ENCODE results near the gene ACTG2. TPM values are rescaled to one million over a fixed set of nuclear protein-coding genes. Genes with fewer than 3 reads are reported as not detected.

ACTG2 gene
- total RNA-seq, 8 experiments from 2014 or later, result 0.60 to 228 (median 3.5) TPM

DNA sequence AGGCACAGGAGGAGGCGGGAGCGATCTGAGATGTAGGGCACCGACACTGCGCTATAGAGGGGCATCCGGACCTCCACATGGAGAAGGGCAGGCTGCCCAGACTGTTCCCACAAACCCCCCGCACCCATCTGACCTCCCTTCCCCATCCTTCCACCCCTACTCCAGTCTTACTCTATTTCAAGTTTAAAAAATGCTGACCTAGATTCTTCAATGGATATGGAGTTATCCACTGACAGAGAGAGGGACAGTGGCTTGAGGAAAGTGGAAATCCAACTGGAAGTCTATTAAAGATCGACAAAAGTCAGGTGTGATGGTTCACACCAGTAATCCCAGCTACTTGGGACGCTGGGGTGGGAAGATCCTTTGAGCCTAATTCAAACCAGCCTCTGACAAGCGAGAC, 28.8 kb downstream of the ACTG2 start:
- Histone ChIP-seq H3K4me1 (replicated peaks in 1 of 2) (no peaks in the 10 kb centered on the region), H3K27ac (no peak overlapping the region), H3K4me3 (no peak overlapping the region)
- WGBS, 10 experiments, result 57 to 100% (median 65%) methylated on average over 1 to 5 of the region's 9 CpGs; no CpG with 5 or more reads in 6 of the 10 experiments
- peak in 1 of 8 experiments; percentile 9 for ATAC-seq (replicated peaks in 6 of 8)
- in situ Hi-C loops (cut with MboI; ENCODE audit: low pct_unique_long_range_greater_than_20kb in 2 of 9, low sequenced_read_pairs in 9 of 9, unreplicated experiment in 9 of 9), result no loop called here

DNA sequence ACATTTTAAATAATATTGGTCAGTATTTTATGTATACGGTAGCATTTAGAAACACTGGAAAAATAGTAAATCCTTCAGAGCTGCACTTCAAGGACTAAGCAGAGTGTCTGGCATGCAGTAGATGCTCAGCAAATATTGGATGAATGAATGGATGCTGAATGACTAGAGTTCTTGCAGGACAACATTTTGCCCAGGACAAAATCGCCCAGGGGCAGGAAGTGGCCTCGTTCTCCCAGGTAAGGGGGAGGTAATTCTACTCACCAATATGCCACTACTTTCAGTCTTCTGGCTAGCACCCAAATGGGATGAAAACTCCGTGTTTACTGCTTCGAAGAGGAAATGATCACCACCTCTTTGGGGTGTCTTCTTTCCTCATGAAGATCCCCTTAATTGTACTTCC, 29.9 kb downstream of the ACTG2 start:
- no peak overlapping the region for H3K4me3 ChIP-seq
- peaks cover 3% of the 10 kb centered on the region in 2 donors for H3K4me1 ChIP-seq (replicated peaks in 1 of 2)
- in situ Hi-C loops (cut with MboI; ENCODE audit: low pct_unique_long_range_greater_than_20kb in 2 of 9, low sequenced_read_pairs in 9 of 9, unreplicated experiment in 9 of 9), result no loop called here
- no peak for ATAC-seq (replicated peaks in 6 of 8)
- 30 to 100% (median 41%) methylated on average over 1 to 5 of the region's 5 CpGs; no CpG with 5 or more reads in 1 of the 10 experiments for WGBS, 10 experiments
- H3K27ac ChIP-seq, result no peak overlapping the region

DNA sequence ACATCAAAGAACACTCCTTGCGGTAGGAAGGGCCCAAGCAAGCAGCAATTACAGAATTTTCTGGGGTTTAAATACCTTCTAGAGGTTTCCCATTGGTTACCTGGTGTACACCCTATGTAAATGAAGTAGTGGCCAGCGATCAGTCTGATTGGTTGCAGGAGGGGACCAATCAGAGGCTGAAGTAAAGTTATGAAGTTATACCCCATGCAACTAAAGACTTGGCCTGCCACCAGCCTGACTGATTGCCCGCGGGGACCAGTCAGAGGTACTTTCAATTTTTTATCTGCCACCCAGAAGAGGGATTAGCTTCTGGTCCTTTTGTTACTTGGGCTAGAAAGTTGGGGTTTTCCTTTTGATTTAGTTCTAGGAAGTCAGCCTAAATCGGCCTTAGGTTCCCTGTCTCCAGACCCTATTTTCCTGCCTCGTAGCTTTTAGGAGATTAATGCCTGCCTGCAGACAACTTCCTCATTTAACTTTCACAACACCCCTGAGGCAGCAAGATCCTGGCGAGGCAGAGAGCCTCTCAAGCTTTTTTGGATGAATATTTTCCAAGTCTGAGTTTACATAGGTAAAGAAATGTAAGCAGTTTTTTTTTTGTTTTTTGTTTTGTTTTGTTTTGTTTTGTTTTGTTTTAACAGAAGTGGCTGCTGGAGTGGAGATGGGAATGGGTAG, 32.4 kb downstream of the ACTG2 start:
- Histone ChIP-seq H3K4me1 (replicated peaks in 1 of 2) (peaks cover 18 to 25% of the 10 kb centered on the region in 2 donors), H3K27ac (no peak overlapping the region), H3K4me3 (no peak overlapping the region)
- 63 to 95% (median 84%) methylated on average over 2 to 7 of the region's 7 CpGs for WGBS, 10 experiments
- ATAC-seq (replicated peaks in 6 of 8), result no peak
- in situ Hi-C loops (cut with MboI; ENCODE audit: low pct_unique_long_range_greater_than_20kb in 2 of 9, low sequenced_read_pairs in 9 of 9, unreplicated experiment in 9 of 9), result no loop called here

DNA sequence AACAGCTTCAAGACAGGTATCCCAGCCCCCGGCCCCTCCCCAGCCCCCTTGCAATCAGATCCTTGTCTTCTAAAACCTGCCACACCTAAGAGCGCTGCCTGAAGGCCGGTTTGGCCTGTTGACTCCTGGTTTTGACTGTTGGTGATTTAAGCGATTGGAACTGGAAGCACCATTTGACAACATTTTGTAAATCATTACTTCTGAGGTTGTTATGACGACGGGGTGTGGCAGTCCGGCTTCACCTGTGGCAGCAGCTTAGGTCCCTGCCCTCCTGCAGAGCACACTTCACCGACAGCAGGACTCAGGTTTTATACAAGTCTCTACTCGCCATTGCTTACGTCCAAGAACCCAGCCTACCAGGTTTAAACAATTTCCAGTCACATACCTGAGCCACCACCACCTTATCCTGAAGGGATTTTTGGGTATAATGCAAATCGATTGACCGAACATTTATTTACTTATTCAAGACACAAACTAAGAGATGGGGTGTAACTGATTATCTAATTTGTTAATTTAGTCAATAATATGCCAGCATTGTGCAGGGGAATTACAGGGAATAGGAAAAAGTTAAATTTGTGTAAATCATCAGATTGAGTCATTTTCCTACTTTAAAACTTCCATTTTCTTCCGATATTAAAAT, 33.2 kb downstream of the ACTG2 start:
- Histone ChIP-seq H3K4me1 (replicated peaks in 1 of 2) (peaks cover 18 to 25% of the 10 kb centered on the region in 2 donors), H3K27ac (no peak overlapping the region), H3K4me3 (peak overlapping the region; percentile 63 to 100 (median 85))
- in situ Hi-C loops (cut with MboI; ENCODE audit: low pct_unique_long_range_greater_than_20kb in 2 of 9, low sequenced_read_pairs in 9 of 9, unreplicated experiment in 9 of 9), result no loop called here
- 21 to 84% (median 61%) methylated on average over 1 to 7 of the region's 13 CpGs for WGBS, 10 experiments
- no peak for ATAC-seq (replicated peaks in 6 of 8)

DNA sequence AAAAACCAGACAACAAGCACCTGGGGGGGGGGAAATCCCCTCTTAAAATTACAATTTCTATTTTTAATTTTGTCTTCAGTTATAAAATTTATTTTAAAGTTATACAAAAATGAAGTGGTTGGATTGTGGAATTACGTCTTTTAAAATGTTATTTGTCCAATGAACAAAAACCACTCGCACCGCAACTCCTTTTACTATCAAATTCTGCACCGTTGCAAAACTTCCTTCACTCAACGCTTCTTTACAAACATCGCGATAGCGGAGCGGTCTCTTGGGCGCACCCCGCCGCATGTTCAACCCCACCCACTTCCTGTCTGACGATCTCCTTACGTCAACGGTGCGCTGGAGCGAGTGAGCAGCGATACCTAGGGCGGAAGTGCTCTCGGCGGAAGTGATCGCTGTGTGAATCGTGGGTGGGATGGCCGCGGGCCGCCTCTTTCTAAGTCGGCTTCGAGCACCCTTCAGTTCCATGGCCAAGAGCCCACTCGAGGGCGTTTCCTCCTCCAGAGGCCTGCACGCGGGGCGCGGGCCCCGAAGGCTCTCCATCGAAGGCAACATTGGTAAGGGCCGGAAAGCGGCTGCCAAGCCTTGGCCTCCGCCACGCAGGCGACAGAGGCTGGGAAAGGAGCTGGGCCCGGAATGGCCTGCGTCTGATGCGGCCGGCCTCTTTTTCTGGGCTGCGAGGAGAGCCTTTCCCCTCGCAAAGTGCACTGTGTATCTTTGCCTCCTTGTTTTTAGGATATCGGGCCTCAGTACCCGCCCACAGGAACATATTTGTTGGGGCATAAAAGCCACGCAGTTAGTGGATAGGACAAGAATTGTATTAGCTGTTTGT, 33.9 kb downstream of the ACTG2 start, which contains the start of gene DGUOK:
Gene DGUOK (plus strand): TSS at position 388 of the 835 bp plus-strand sequence. CDS start 31 bp downstream, at position 419.
- WGBS, 10 experiments, result 0 to 1% (median 0%) methylated on average over 2 to 24 of the region's 50 CpGs
- in situ Hi-C loops (cut with MboI; ENCODE audit: low pct_unique_long_range_greater_than_20kb in 2 of 9, low sequenced_read_pairs in 9 of 9, unreplicated experiment in 9 of 9), result no loop called here

DNA sequence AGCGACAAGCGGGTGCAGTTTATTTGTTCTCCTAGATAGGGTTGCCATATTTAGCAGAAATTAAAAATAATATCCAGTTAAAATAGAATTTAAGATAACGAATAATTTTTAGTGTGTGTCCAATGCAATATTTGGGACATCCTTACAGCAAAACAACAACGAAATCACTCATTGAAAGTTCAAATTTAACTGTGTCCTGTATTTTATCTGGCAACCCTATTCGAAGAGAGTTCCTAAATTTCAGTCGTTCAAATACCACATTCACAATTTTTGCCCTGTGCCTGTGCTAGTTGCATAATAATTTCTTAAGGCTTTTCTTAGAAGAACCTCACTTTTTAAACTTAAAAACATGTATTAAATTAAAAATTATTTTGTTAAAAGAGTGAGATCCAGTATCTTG, 34.5 kb downstream of the ACTG2 start:
- in situ Hi-C loops (cut with MboI; ENCODE audit: low pct_unique_long_range_greater_than_20kb in 2 of 9, low sequenced_read_pairs in 9 of 9, unreplicated experiment in 9 of 9), result no loop called here
- WGBS, 10 experiments, result 0 to 26% (median 7%) methylated on average over 2 to 6 of the region's 6 CpGs
- Histone ChIP-seq H3K27ac (peak overlapping the region; percentile 88 to 97), H3K4me1 (replicated peaks in 1 of 2) (peaks cover 18 to 25% of the 10 kb centered on the region in 2 donors), H3K4me3 (peak overlapping the region; percentile 63 to 100 (median 85))
- ATAC-seq (replicated peaks in 6 of 8), result no peak

More for the DNA sequence above, 33.9 kb downstream of the ACTG2 start, which contains the start of gene DGUOK:
- peaks cover 18 to 25% of the 10 kb centered on the region in 2 donors for H3K4me1 ChIP-seq (replicated peaks in 1 of 2)
- peak within 1 kb of the TSS; percentile 63 to 100 (median 85) for H3K4me3 ChIP-seq
- ATAC-seq (replicated peaks in 6 of 8), result peak; percentile 98 to 100 (median 100)
- peak within 1 kb of the TSS; percentile 88 to 97 for H3K27ac ChIP-seq

DNA sequence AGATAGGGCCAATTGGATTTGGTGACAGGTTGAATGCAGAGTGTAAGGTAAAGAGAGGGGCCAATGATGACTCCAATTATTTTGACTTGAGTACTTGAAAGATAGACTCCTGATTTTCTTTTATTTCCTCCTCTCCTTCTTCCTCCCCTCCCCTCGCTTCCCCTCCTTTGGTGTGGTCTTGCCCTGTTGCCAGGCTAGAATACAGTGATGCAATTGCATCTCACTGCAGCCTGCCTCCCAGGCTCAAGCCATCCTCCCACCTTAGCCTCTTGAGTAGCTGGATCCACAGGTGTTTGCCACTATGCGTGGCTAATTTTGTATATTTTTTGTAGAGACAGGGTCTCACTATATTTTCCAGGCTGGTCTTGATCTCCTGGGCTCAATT, 36.1 kb downstream of the ACTG2 start:
- Histone ChIP-seq H3K27ac (no peak overlapping the region), H3K4me3 (no peak overlapping the region)

DNA sequence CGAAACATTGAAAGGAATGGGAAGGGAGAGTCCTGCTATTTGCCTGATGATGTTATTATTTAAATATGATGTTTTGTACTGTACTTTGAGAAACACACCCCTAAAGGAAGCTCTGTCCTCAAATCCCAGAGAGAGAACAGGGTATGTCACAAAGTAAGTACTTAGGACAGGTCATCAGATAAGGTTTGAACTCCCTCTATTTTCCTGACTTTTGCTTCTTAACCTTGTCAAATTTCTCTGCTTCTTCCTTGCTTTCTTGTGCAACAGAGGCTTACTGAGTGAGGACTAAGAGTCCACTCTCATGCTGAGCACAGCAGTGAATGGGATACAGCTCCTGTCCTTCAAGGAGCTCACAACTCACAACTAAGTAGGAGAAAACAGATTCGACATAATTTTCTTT, 37.6 kb downstream of the ACTG2 start:
- Histone ChIP-seq H3K27ac (no peak overlapping the region), H3K4me1 (replicated peaks in 1 of 2) (peaks cover 18 to 25% of the 10 kb centered on the region in 2 donors), H3K4me3 (no peak overlapping the region)
- WGBS, 10 experiments, result 20 to 100% (median 83%) methylated on average over 1 to 2 of the region's 2 CpGs; no CpG with 5 or more reads in 1 of the 10 experiments
- no peak for ATAC-seq (replicated peaks in 6 of 8)
- in situ Hi-C loops (cut with MboI; ENCODE audit: low pct_unique_long_range_greater_than_20kb in 2 of 9, low sequenced_read_pairs in 9 of 9, unreplicated experiment in 9 of 9), result no loop called here

More for the DNA sequence above, 36.1 kb downstream of the ACTG2 start:
- 60 to 100% (median 100%) methylated on average over 1 to 2 of the region's 2 CpGs; no CpG with 5 or more reads in 4 of the 10 experiments for WGBS, 10 experiments
- in situ Hi-C loops (cut with MboI; ENCODE audit: low pct_unique_long_range_greater_than_20kb in 2 of 9, low sequenced_read_pairs in 9 of 9, unreplicated experiment in 9 of 9), result no loop called here
- H3K4me1 ChIP-seq (replicated peaks in 1 of 2), result peaks cover 18 to 25% of the 10 kb centered on the region in 2 donors
- no peak for ATAC-seq (replicated peaks in 6 of 8)

DNA sequence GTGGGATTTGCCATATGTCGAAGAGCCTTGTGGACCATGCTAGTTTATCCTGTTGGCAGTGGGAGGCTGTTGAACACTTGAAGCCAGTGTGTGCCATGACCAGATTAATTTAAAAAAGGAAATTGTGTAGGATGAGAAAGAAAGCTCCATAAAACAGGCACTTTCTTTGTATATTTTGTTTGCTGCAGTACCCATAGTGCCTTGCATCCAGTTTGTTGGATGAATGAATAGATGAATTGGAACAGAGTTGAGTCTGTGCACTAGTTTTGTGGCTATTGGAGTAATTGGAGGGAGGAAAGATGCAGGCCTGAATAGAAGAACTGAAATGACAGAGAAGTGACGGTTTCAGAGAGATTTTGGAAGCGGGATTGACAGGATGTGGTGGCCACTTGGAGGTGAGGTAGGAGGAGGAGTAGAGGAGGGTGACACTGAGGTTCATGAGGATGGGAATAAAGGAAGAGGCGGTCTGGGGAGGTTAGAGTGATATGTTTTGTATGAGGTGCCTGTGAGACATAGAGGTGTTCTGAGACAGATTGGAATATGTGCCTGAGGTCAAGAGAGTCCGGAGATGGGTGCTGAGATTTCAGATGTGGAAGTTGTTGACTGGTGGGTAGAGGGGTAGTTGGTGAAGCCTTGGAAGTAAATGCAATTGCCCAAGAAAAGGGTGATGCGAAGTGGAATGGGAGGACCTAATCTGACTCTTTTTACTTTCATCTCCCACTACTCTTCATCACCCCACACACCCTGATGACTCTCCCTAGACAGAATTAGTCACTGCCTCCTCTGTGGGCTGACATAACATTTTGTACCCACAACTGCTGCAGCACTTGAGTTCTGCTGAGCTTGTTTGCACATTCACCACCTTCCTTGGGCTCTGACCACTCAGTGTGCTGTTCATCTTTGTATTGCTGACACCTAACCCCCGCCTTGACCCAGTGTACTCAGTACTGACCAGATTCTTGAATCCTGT, 39.0 kb downstream of the ACTG2 start:
- peak in 3 of 8 experiments; percentile 20 to 56 (median 36) for ATAC-seq (replicated peaks in 6 of 8)
- no peak overlapping the region for H3K4me3 ChIP-seq
- H3K4me1 ChIP-seq (replicated peaks in 1 of 2), result peaks cover 18 to 25% of the 10 kb centered on the region in 2 donors
- in situ Hi-C loops (cut with MboI; ENCODE audit: low pct_unique_long_range_greater_than_20kb in 2 of 9, low sequenced_read_pairs in 9 of 9, unreplicated experiment in 9 of 9), result no loop called here
- no peak overlapping the region for H3K27ac ChIP-seq
- WGBS, 10 experiments, result 89 to 100% (median 97%) methylated on average over 1 to 6 of the region's 7 CpGs; no CpG with 5 or more reads in 1 of the 10 experiments

DNA sequence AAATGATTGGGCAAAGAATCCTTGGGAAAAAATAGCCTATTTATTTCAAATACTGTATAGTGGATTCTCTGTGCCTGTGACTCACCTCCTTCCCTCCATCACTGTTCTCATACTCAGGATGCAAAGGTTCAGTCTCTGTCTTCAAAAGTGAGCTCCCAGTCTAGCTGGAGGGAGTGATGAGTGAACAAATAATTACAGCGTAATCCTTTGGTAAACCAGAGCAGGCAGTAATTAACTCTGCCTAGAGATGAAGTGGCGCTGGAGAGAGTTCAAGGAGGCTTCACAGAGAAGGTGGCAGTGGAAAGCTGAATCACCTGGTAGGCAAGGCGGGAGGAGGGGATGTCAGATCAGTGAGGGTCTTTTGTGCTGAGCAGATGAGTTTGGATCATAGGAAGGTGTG, 40.4 kb downstream of the ACTG2 start:
- peak in 3 of 8 experiments; percentile 31 to 60 (median 46) for ATAC-seq (replicated peaks in 6 of 8)
- WGBS, 10 experiments, result 78 to 100% (median 100%) methylated on average over 1 to 3 of the region's 3 CpGs; no CpG with 5 or more reads in 1 of the 10 experiments
- H3K4me1 ChIP-seq (replicated peaks in 1 of 2), result peaks cover 10 to 17% of the 10 kb centered on the region in 2 donors
- H3K27ac ChIP-seq, result no peak overlapping the region
- H3K4me3 ChIP-seq, result no peak overlapping the region
- in situ Hi-C loops (cut with MboI; ENCODE audit: low pct_unique_long_range_greater_than_20kb in 2 of 9, low sequenced_read_pairs in 9 of 9, unreplicated experiment in 9 of 9), result no loop called here

DNA sequence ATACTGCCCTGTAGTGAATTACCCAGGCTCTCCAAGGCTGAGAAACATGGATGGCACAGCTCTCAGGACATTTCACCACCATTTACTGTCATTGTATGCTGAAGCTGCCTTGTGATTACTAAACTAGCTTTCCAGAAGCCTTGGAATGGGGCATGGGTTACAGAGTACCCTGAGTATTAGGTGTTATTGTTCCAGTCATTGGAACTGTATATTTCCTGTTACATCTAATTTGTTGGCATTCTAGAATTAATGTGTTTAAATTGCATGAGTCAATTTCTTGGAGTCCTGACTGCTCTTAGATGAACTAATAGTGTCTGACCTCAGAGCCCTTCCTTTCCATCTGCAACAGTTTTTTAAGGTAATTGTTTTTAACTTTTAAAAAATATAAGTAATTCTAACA, 42.8 kb downstream of the ACTG2 start:
- in situ Hi-C loops (cut with MboI; ENCODE audit: low pct_unique_long_range_greater_than_20kb in 2 of 9, low sequenced_read_pairs in 9 of 9, unreplicated experiment in 9 of 9), result no loop called here
- H3K27ac ChIP-seq, result no peak overlapping the region
- no peaks in the 10 kb centered on the region for H3K4me1 ChIP-seq (replicated peaks in 1 of 2)
- H3K4me3 ChIP-seq, result no peak overlapping the region
- no peak for ATAC-seq (replicated peaks in 6 of 8)
